Measurements from ENCODE around the gene RGP1. TPM values are rescaled to one million over a fixed set of nuclear protein-coding genes. Genes with fewer than 3 reads are reported as not detected.

Gene RGP1
- total RNA-seq, 1 experiment from 2014 or later: 26.6 TPM

- H3K9me3 Mint-ChIP-seq (ENCODE audit: low read depth, unreplicated experiment): no peaks in the 10 kb centered on the region
- peaks cover 1% of the 10 kb centered on the region for H3K36me3 Mint-ChIP-seq (ENCODE audit: insufficient read depth, unreplicated experiment)
- no peak overlapping the region for H3K27ac Mint-ChIP-seq (ENCODE audit: unreplicated experiment)
- H3K4me1 Mint-ChIP-seq (ENCODE audit: low read depth, unreplicated experiment): peaks cover 3% of the 10 kb centered on the region
- intact Hi-C loops (cut with micrococcal nuclease; ENCODE audit: unreplicated experiment): no loop called here
- no TSS peak for BruUV-seq (replicated peaks)
- H3K4me3 Mint-ChIP-seq (ENCODE audit: low read depth, unreplicated experiment): no peak overlapping the region
- H3K27me3 Mint-ChIP-seq (ENCODE audit: unreplicated experiment): no peaks in the 10 kb centered on the region
- DNase-seq: no peak
- no peak for TF ChIP-seq CTCF (IDR thresholded peaks at IDR 0.05; ENCODE audit: unreplicated experiment)
- CTCF ChIA-PET: no interaction called here
Observed at GRCh38 chr9:35766997-35767396, 17.9 kb downstream of the RGP1 start.

GRCh38 chr9:35767458-35767857 lies 18.4 kb downstream of the RGP1 start:
- no peak overlapping the region for H3K4me3 Mint-ChIP-seq (ENCODE audit: low read depth, unreplicated experiment)
- no peak for DNase-seq
- no peak for TF ChIP-seq CTCF (IDR thresholded peaks at IDR 0.05; ENCODE audit: unreplicated experiment)
- CTCF ChIA-PET: no interaction called here
- H3K4me1 Mint-ChIP-seq (ENCODE audit: low read depth, unreplicated experiment): no peaks in the 10 kb centered on the region
- H3K27ac Mint-ChIP-seq (ENCODE audit: unreplicated experiment): no peak overlapping the region
- BruUV-seq (replicated peaks): no TSS peak
- no peaks in the 10 kb centered on the region for H3K27me3 Mint-ChIP-seq (ENCODE audit: unreplicated experiment)
- no peaks in the 10 kb centered on the region for H3K9me3 Mint-ChIP-seq (ENCODE audit: low read depth, unreplicated experiment)
- intact Hi-C loops (cut with micrococcal nuclease; ENCODE audit: unreplicated experiment): no loop called here
- no peaks in the 10 kb centered on the region for H3K36me3 Mint-ChIP-seq (ENCODE audit: insufficient read depth, unreplicated experiment)

GRCh38 chr9:35769763-35770162 lies 20.7 kb downstream of the RGP1 start:
- Mint-ChIP-seq H3K36me3 (ENCODE audit: insufficient read depth, unreplicated experiment) (no peaks in the 10 kb centered on the region), H3K4me3 (ENCODE audit: low read depth, unreplicated experiment) (no peak overlapping the region), H3K27me3 (ENCODE audit: unreplicated experiment) (no peaks in the 10 kb centered on the region), H3K9me3 (ENCODE audit: low read depth, unreplicated experiment) (no peaks in the 10 kb centered on the region), H3K4me1 (ENCODE audit: low read depth, unreplicated experiment) (peaks cover 1% of the 10 kb centered on the region), H3K27ac (ENCODE audit: unreplicated experiment) (no peak overlapping the region)
- DNase-seq: no peak
- BruUV-seq (replicated peaks): no TSS peak
- no peak for TF ChIP-seq CTCF (IDR thresholded peaks at IDR 0.05; ENCODE audit: unreplicated experiment)
- intact Hi-C loops (cut with micrococcal nuclease; ENCODE audit: unreplicated experiment): no loop called here
- CTCF ChIA-PET: no interaction called here

GRCh38 chr9:35771075-35771433 lies 22.0 kb downstream of the RGP1 start:
- Mint-ChIP-seq H3K4me1 (ENCODE audit: low read depth, unreplicated experiment) (peaks cover 7% of the 10 kb centered on the region), H3K36me3 (ENCODE audit: insufficient read depth, unreplicated experiment) (peaks cover 4% of the 10 kb centered on the region), H3K27me3 (ENCODE audit: unreplicated experiment) (no peaks in the 10 kb centered on the region), H3K27ac (ENCODE audit: unreplicated experiment) (no peak overlapping the region), H3K9me3 (ENCODE audit: low read depth, unreplicated experiment) (no peaks in the 10 kb centered on the region), H3K4me3 (ENCODE audit: low read depth, unreplicated experiment) (no peak overlapping the region)
- intact Hi-C loops (cut with micrococcal nuclease; ENCODE audit: unreplicated experiment): no loop called here
- CTCF ChIA-PET: no interaction called here
- DNase-seq: no peak
- no peak for TF ChIP-seq CTCF (IDR thresholded peaks at IDR 0.05; ENCODE audit: unreplicated experiment)
- BruUV-seq (replicated peaks): no TSS peak

- Mint-ChIP-seq H3K36me3 (ENCODE audit: insufficient read depth, unreplicated experiment) (peaks cover 4% of the 10 kb centered on the region), H3K4me1 (ENCODE audit: low read depth, unreplicated experiment) (peaks cover 7% of the 10 kb centered on the region), H3K4me3 (ENCODE audit: low read depth, unreplicated experiment) (no peak overlapping the region), H3K27ac (ENCODE audit: unreplicated experiment) (no peak overlapping the region), H3K9me3 (ENCODE audit: low read depth, unreplicated experiment) (no peaks in the 10 kb centered on the region), H3K27me3 (ENCODE audit: unreplicated experiment) (no peaks in the 10 kb centered on the region)
- intact Hi-C loops (cut with micrococcal nuclease; ENCODE audit: unreplicated experiment): no loop called here
- CTCF ChIA-PET: no interaction called here
- DNase-seq: peak; percentile 34
- BruUV-seq (replicated peaks): no TSS peak
- TF ChIP-seq CTCF (IDR thresholded peaks at IDR 0.05; ENCODE audit: unreplicated experiment): no peak
Observed at GRCh38 chr9:35771534-35771933, 22.4 kb downstream of the RGP1 start.

All from Calu3 (cell line).